Thyroid gland (tissue), 4 donors: ENCODE data around the gene CMSS1.

Source experiments
- CTCF ChIP-seq, 6 experiments: fragments of 200-600 bp in 3 of 6; fragments of 450-650 bp in 3 of 6; sonication (generic) in 3 of 6; IDR thresholded peaks; one replicate each; pipeline ENCODE4 v1.5.1; 2016 to 2019; ENCODE audit warnings: antibody characterized with exemption in 6 of 6, mild to moderate bottlenecking in 2 of 6, inconsistent platforms in 1 of 6, moderate library complexity in 1 of 6
- POLR2A ChIP-seq, 2 donors: fragments of 450-650 bp; IDR thresholded peaks; one replicate each; pipeline ENCODE4 v1.6.1; 2017; ENCODE audit warnings: antibody characterized with exemption in 2 of 2, mild to moderate bottlenecking in 2 of 2, moderate library complexity in 1 of 2

GRCh38 chr3:99809565-99809964 is 8.1 kb upstream of the CMSS1 start:
- TF ChIP-seq CTCF (IDR thresholded peaks at IDR 0.05) (no peak), POLR2A (IDR thresholded peaks at IDR 0.05) (no peak)
